ENCODE data around the gene RNF167.

DNA sequence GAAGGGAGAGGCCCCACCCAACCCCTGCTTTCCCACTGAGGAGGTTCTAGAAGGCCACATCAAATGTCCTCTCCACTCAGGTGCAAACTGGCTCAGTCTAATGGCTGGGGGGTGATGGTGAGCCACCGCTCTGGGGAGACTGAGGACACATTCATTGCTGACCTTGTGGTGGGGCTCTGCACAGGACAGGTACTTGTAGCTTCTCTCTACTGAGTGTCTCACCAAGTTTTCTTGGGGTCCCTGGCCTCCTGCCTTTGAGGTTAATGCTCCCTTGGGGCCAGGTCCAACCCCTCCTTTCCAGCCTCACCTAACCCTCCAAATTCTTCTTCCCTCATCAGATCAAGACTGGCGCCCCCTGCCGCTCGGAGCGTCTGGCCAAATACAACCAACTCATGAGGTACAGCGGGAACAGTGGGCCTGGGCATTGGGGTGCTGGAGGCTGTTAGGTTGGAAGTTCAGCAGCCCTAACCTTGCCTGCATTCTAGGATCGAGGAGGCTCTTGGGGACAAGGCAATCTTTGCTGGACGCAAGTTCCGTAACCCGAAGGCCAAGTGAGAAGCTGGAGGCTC lies 16.5 kb downstream of the RNF167 start:
- TF ChIP-seq CTCF (IDR thresholded peaks at IDR 0.05) (peak in 4 of 6 experiments; percentile 5 to 18 (median 10)), POLR2A (IDR thresholded peaks at IDR 0.05) (no peak)
